PFSK-1 (cell line): ENCODE results near the gene WAC.

Experiments used
- POLR2AphosphoS5 ChIP-seq: IDR thresholded peaks from 2 replicates; pipeline ENCODE4 v1.6.1; 2012; ENCODE audit warnings: low read depth, mild to moderate bottlenecking, control low read depth, low read length, moderate library complexity
- TAF1 ChIP-seq: IDR thresholded peaks from 2 replicates; pipeline ENCODE4 v1.6.1; 2012; ENCODE audit warnings: low read length, control low read depth, borderline replicate concordance; ENCODE audit not compliant: insufficient read depth
- TF ChIP-seq, protein P1 (sequence below), 2 experiments: IDR thresholded peaks; 2 replicates each; pipeline versions ENCODE4 v1.6.1 to v1.8.0; 2011 to 2012; ENCODE audit warnings: low read depth in 2 of 2, low read length in 2 of 2, control low read depth in 1 of 2, inconsistent platforms in 1 of 2, mild to moderate bottlenecking in 1 of 2, moderate library complexity in 1 of 2; ENCODE audit not compliant: insufficient read depth in 1 of 2

DNA sequence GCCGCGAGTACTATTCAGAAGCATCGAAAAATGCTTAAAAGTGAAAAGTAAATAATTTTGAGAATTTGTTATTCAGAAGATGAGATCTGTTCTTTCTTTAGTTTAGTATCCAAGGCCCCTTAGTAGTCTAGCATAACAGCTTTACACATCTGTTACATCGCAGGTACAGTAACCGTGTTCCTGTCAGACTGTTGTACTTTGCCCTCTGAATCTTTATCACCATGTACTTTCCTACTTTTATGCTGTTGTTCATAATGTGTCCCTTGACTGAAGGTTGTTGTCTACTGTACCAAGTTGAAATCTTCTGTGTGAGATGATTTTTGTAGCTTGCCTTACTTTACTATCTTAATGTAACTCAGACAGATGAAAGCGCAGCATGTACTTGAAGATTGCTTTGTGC, 38.3 kb downstream of the WAC start:
- TF ChIP-seq POLR2AphosphoS5 (no peak), TAF1 (no peak)
- TF ChIP-seq, protein P1, sequence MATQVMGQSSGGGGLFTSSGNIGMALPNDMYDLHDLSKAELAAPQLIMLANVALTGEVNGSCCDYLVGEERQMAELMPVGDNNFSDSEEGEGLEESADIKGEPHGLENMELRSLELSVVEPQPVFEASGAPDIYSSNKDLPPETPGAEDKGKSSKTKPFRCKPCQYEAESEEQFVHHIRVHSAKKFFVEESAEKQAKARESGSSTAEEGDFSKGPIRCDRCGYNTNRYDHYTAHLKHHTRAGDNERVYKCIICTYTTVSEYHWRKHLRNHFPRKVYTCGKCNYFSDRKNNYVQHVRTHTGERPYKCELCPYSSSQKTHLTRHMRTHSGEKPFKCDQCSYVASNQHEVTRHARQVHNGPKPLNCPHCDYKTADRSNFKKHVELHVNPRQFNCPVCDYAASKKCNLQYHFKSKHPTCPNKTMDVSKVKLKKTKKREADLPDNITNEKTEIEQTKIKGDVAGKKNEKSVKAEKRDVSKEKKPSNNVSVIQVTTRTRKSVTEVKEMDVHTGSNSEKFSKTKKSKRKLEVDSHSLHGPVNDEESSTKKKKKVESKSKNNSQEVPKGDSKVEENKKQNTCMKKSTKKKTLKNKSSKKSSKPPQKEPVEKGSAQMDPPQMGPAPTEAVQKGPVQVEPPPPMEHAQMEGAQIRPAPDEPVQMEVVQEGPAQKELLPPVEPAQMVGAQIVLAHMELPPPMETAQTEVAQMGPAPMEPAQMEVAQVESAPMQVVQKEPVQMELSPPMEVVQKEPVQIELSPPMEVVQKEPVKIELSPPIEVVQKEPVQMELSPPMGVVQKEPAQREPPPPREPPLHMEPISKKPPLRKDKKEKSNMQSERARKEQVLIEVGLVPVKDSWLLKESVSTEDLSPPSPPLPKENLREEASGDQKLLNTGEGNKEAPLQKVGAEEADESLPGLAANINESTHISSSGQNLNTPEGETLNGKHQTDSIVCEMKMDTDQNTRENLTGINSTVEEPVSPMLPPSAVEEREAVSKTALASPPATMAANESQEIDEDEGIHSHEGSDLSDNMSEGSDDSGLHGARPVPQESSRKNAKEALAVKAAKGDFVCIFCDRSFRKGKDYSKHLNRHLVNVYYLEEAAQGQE (IDR thresholded peaks at IDR 0.05; ENCODE audit: insufficient read depth in 1 of 2, low read depth in 2 of 2, low read length in 2 of 2): no peak
